ENCODE data around the gene BACE2. TPM values are rescaled to one million over a fixed set of nuclear protein-coding genes. Genes with fewer than 3 reads are reported as not detected.

BACE2 gene
- 1 to 10 TPM in 1 of 2 donors, under 1 TPM in 1; 0.21 to 2.6 TPM for total RNA-seq

DNA sequence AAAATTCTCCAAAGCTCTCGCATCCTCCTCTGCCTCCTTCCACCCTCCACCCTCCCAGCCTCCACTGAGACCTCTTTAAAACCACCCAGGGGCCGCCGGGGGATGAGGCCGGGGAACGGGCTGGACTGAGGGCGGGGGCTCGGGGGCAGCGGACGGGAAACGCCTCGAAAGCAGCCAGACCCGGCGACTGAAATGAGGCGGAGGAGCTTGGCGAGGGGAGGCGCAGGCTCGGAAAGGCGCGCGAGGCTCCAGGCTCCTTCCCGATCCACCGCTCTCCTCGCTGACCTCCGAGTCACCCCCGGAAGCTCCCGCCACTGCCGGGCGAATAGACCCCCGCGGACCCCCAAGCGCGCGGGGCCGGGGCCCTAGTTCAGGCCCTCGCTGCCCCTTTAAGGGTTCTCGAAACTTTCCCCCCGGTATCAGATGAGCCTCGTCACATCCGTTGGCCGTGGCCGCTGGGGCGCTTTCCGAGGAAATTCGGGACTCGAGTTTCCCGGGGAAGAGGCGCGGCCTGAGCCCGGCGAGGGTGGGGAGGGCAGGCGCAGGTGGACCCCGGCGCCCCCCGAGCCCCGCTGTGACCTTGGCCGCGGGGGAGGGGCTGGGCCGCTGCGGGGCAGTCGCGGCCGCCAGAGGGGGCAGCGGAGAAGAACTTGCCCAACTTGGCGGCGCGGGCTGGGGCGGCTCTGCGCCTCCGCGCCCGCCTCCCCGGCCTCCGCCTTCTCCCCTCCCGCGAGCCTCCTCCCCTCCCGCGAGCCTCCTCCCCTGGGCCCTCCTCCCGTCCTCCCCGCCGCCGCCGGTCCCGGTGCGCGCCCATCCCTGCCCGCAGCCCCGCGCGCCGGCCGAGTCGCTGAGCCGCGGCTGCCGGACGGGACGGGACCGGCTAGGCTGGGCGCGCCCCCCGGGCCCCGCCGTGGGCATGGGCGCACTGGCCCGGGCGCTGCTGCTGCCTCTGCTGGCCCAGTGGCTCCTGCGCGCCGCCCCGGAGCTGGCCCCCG is at the start of gene BACE2:
Gene BACE2 (plus strand): TSS at position 813 of the 995 bp plus-strand sequence. CDS start 104 bp downstream, at position 917.
- ATAC-seq, result peak; percentile 89 to 90
- H3K4me1 Mint-ChIP-seq (ENCODE audit: low read depth in 2 of 2), result peaks cover 6 to 9% of the 10 kb centered on the region in 2 donors
- H3K27me3 Mint-ChIP-seq, result peaks cover 29 to 33% of the 10 kb centered on the region in 2 donors
- no peak within 1 kb of the TSS for H3K27ac Mint-ChIP-seq
- H3K4me3 Mint-ChIP-seq, result peak within 1 kb of the TSS; percentile 78
- no peaks in the 10 kb centered on the region for H3K36me3 Mint-ChIP-seq
- peak; percentile 72 for DNase-seq (ENCODE audit: low spot score)
- H3K9me3 Mint-ChIP-seq, result no peaks in the 10 kb centered on the region

GRCh38 chr21:41119901-41120300 is 48.1 kb upstream of the BACE2 start:
- no peaks in the 10 kb centered on the region for H3K36me3 Mint-ChIP-seq
- no peak overlapping the region for H3K4me3 Mint-ChIP-seq
- no peak for DNase-seq (ENCODE audit: low spot score)
- no peaks in the 10 kb centered on the region for H3K4me1 Mint-ChIP-seq (ENCODE audit: low read depth in 2 of 2)
- H3K9me3 Mint-ChIP-seq, result no peaks in the 10 kb centered on the region
- peaks cover 0 to 3% of the 10 kb centered on the region in 2 donors for H3K27me3 Mint-ChIP-seq
- no peak overlapping the region for H3K27ac Mint-ChIP-seq
- ATAC-seq, result no peak

DNA sequence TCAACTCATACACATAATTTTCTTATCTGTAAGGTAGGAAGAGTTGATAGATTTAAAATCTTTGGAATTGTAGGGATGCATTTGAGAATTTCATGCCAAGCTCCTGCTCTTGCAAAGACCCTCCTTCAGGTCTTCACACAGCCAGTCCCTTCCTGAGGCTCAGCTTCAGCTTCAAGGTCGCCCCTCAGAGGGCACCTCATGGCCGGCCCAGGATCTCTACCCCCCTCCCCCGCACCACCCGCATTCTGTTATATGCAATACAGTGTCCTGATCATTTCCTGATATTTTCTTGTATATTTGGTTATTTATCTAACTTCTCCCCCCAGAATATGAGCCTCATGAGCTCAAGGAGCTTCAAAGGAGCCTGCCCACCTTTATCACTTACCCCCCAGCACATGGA is 47.0 kb upstream of the BACE2 start:
- no peak overlapping the region for H3K4me3 Mint-ChIP-seq
- no peaks in the 10 kb centered on the region for H3K36me3 Mint-ChIP-seq
- no peak for ATAC-seq
- H3K9me3 Mint-ChIP-seq, result no peaks in the 10 kb centered on the region
- no peak for DNase-seq (ENCODE audit: low spot score)
- H3K4me1 Mint-ChIP-seq (ENCODE audit: low read depth in 2 of 2), result no peaks in the 10 kb centered on the region
- no peak overlapping the region for H3K27ac Mint-ChIP-seq
- peaks cover 0 to 3% of the 10 kb centered on the region in 2 donors for H3K27me3 Mint-ChIP-seq

GRCh38 chr21:41121785-41122415 is 46.1 kb upstream of the BACE2 start:
- Mint-ChIP-seq H3K27ac (no peak overlapping the region), H3K27me3 (peaks cover 0 to 3% of the 10 kb centered on the region in 2 donors), H3K4me1 (ENCODE audit: low read depth in 2 of 2) (no peaks in the 10 kb centered on the region), H3K36me3 (no peaks in the 10 kb centered on the region), H3K4me3 (no peak overlapping the region), H3K9me3 (no peaks in the 10 kb centered on the region)
- ATAC-seq, result peak in 1 of 2 donors; percentile 43
- no peak for DNase-seq (ENCODE audit: low spot score)

DNA sequence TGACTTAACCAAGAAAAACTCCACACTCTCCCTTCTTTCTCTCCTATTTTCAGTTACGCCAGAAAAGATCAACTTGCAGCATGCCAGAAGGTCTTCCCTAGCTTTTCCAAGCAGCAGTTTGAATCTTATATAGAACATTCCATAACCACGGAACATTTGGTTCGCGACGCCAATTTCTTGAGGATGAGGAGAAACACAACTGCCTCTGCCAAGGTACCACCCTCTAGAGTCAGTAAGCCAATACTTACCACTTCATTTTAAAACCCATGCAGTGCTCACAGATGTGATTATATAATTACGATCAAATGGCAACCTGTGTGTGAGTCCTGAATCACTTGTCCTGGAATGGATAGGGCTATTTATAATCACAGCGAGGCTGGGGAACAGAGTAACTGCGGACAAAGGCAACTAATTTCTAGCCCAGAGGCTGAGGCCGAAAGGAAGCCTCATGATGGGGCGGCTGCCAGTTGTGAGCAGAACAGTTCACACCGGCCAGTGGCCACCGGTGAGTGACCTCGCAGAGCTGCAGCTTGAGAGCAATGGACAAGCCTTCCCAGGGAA is 43.2 kb upstream of the BACE2 start:
- no peaks in the 10 kb centered on the region for H3K9me3 Mint-ChIP-seq
- H3K4me1 Mint-ChIP-seq (ENCODE audit: low read depth in 2 of 2), result no peaks in the 10 kb centered on the region
- ATAC-seq, result no peak
- no peak overlapping the region for H3K27ac Mint-ChIP-seq
- no peaks in the 10 kb centered on the region for H3K36me3 Mint-ChIP-seq
- peaks cover 8 to 10% of the 10 kb centered on the region in 2 donors for H3K27me3 Mint-ChIP-seq
- no peak for DNase-seq (ENCODE audit: low spot score)
- no peak overlapping the region for H3K4me3 Mint-ChIP-seq

- Mint-ChIP-seq H3K4me3 (no peak overlapping the region), H3K9me3 (no peaks in the 10 kb centered on the region), H3K27ac (no peak overlapping the region), H3K27me3 (peaks cover 7 to 12% of the 10 kb centered on the region in 2 donors), H3K36me3 (no peaks in the 10 kb centered on the region), H3K4me1 (ENCODE audit: low read depth in 2 of 2) (peaks cover 0 to 3% of the 10 kb centered on the region in 2 donors)
- no peak for DNase-seq (ENCODE audit: low spot score)
- no peak for ATAC-seq
Measured at GRCh38 chr21:41128981-41129380, 39.0 kb upstream of the BACE2 start.

GRCh38 chr21:41130883-41131282 is 37.1 kb upstream of the BACE2 start:
- H3K9me3 Mint-ChIP-seq, result no peaks in the 10 kb centered on the region
- peak in 1 of 2 donors; percentile 40 for ATAC-seq
- H3K27me3 Mint-ChIP-seq, result peaks cover 17 to 23% of the 10 kb centered on the region in 2 donors
- DNase-seq (ENCODE audit: low spot score), result no peak
- no peak overlapping the region for H3K27ac Mint-ChIP-seq
- peaks cover 0 to 3% of the 10 kb centered on the region in 2 donors for H3K4me1 Mint-ChIP-seq (ENCODE audit: low read depth in 2 of 2)
- no peak overlapping the region for H3K4me3 Mint-ChIP-seq
- no peaks in the 10 kb centered on the region for H3K36me3 Mint-ChIP-seq

DNA sequence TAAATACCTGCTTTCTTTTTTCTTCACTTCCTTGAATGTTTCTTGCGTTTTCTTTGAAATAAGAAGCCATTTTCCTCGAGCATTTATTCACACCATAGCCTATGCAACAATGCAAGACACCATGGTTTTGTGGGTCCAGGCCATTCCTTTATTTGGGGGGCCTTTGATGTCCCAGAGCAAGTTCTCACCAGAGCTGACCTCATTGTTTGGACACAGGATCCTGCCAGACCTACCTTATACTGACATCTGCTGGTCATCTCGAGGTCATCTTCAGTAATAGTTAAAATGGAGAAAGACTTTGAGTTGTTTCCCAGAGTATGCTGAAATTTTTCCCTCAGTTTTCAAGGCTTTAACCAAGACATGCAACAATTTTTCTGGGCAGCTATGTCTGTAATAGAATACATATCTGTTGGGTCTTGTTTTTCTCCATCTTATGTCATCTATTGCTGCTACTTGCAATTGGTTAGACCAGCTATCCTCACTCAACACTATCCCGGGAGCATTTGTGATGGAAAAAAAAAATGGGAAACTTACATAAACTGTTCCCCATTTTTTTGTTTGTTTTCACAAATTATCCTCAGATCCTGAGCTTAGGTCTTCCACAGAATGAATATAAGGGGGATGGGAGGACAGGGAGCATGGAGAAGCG is 34.0 kb upstream of the BACE2 start:
- Mint-ChIP-seq H3K9me3 (no peaks in the 10 kb centered on the region), H3K4me3 (no peak overlapping the region), H3K27ac (no peak overlapping the region), H3K27me3 (peaks cover 15 to 29% of the 10 kb centered on the region in 2 donors), H3K4me1 (ENCODE audit: low read depth in 2 of 2) (peaks cover 0 to 3% of the 10 kb centered on the region in 2 donors), H3K36me3 (no peaks in the 10 kb centered on the region)
- DNase-seq (ENCODE audit: low spot score) (no peak), ATAC-seq (no peak)

DNA sequence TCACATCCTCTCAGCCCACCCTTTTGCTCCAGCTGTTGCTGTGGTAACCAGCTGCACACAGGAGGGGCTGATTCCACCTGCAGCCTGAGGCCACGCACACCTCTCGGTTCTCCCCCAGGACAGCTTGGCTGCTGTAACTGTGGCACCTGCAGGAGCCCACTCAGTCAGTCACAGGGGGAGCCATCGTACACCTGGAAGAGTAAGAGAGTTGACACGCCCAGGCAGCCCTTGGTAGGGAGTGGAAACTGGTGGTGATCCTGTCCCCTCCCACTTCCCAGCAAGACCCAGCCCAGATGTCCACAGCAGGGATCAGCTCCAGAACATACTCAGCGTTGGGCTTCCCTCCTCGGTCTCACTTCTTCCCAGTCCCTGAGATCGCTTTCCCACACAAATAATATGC is 32.2 kb upstream of the BACE2 start:
- DNase-seq (ENCODE audit: low spot score), result no peak
- peaks cover 0 to 3% of the 10 kb centered on the region in 2 donors for H3K4me1 Mint-ChIP-seq (ENCODE audit: low read depth in 2 of 2)
- no peak for ATAC-seq
- H3K27ac Mint-ChIP-seq, result no peak overlapping the region
- no peak overlapping the region for H3K4me3 Mint-ChIP-seq
- H3K36me3 Mint-ChIP-seq, result no peaks in the 10 kb centered on the region
- H3K27me3 Mint-ChIP-seq, result peaks cover 10 to 18% of the 10 kb centered on the region in 2 donors
- H3K9me3 Mint-ChIP-seq, result no peaks in the 10 kb centered on the region

DNA sequence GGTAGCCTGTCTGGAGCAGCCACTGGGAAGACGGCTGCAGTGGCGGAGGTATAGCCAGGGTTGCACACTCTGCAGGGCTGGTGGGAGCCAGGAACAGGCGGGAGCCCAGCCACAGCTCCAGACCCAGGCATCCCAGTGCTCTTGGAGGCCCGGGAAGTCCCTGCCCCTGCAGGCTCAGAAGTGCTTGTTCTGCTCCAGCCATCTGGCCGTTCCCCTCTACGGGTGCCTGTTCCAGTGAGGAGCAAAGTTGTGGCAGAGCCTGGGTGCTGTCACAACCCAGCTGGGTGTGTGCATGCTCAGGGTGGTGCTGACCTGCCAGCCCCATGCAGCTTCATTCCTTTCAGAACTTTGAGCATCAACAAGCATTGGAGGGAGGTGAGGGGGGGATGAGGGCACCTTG is 31.7 kb upstream of the BACE2 start:
- DNase-seq (ENCODE audit: low spot score), result no peak
- no peak for ATAC-seq
- H3K9me3 Mint-ChIP-seq, result no peaks in the 10 kb centered on the region

DNA sequence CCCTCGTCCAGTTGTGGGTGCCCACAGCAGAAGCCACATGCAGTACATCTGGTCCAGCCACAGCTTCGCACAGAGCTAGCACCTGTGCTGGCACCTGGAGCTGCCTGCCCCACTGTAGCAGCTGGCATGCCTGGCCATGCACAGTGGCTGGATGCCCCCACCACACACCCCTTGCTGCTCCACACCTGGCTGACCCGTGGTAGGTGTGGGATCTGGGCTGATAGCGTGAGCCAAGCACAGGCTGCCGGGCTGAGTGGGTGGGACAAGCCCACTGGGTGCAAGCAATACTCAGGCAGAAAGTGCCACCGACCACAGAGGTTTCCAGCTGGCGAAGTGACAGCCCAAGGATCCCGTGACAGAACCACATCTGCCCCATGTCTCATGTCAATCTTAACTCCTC is 30.6 kb upstream of the BACE2 start:
- Mint-ChIP-seq H3K27me3 (peaks cover 10 to 18% of the 10 kb centered on the region in 2 donors), H3K4me3 (no peak overlapping the region), H3K9me3 (no peaks in the 10 kb centered on the region), H3K4me1 (ENCODE audit: low read depth in 2 of 2) (no peaks in the 10 kb centered on the region), H3K36me3 (no peaks in the 10 kb centered on the region), H3K27ac (no peak overlapping the region)
- ATAC-seq (peak in 1 of 2 donors; percentile 26), DNase-seq (ENCODE audit: low spot score) (no peak)

More for the DNA sequence above, 31.7 kb upstream of the BACE2 start:
- Mint-ChIP-seq H3K27me3 (peaks cover 10 to 18% of the 10 kb centered on the region in 2 donors), H3K36me3 (no peaks in the 10 kb centered on the region), H3K4me3 (no peak overlapping the region), H3K4me1 (ENCODE audit: low read depth in 2 of 2) (no peaks in the 10 kb centered on the region), H3K27ac (no peak overlapping the region)

DNA sequence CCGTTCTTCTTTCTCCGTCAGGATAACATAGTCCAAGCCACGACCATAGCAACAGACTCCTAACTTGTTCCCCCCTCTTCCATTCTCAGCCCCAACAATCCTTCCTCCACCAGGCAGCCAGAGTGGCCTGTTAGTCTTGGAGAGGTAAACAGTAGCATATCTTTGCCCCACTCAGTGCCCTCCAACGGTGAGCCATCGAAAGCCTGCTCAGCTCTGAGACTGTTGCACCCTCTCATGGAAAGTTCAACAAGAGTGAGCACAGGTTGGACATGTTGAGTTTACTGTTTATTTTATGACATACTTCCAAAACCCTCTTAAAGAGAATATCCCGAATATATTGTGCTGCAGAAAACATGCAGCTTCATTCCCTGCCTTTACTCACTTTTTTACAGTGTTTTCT is 30.1 kb upstream of the BACE2 start:
- no peak for DNase-seq (ENCODE audit: low spot score)
- Mint-ChIP-seq H3K36me3 (no peaks in the 10 kb centered on the region), H3K4me3 (no peak overlapping the region), H3K4me1 (ENCODE audit: low read depth in 2 of 2) (no peaks in the 10 kb centered on the region), H3K27ac (no peak overlapping the region), H3K27me3 (peaks cover 10 to 18% of the 10 kb centered on the region in 2 donors), H3K9me3 (no peaks in the 10 kb centered on the region)
- ATAC-seq, result no peak

DNA sequence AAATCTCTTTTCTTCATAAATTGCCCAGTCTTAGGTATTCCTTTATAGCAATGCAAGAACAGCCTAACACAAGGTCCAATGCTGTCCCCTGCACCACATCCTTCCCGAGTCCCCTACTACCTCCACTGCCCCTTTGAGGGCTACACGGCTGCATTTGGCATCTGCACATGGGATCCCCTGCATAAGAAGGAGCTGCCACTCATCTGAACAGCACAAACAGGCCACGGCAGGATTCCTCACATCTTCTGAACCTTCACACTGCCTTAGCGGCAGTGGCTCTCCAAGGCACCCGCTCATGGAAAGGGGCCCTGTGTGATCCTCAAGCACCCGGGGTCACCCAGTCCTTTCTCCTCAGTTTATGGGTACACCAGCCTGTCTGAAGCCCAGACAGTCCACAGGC is 29.2 kb upstream of the BACE2 start:
- H3K4me1 Mint-ChIP-seq (ENCODE audit: low read depth in 2 of 2), result no peaks in the 10 kb centered on the region
- DNase-seq (ENCODE audit: low spot score), result no peak
- no peak for ATAC-seq

More for the DNA sequence above, 29.2 kb upstream of the BACE2 start:
- H3K9me3 Mint-ChIP-seq, result no peaks in the 10 kb centered on the region
- no peaks in the 10 kb centered on the region for H3K36me3 Mint-ChIP-seq
- H3K27ac Mint-ChIP-seq, result no peak overlapping the region
- no peak overlapping the region for H3K4me3 Mint-ChIP-seq
- H3K27me3 Mint-ChIP-seq, result peaks cover 10 to 18% of the 10 kb centered on the region in 2 donors
